Chondrocyte (in vitro differentiated cells): Measurements from ENCODE around the gene ACBD3. TPM values are rescaled to one million over a fixed set of nuclear protein-coding genes. Genes with fewer than 3 reads are reported as not detected.

ENCODE experiments used
- DNase-seq: peaks from one replicate; pipeline ENCODE4 v3.0.0; 2021; ENCODE audit warnings: mixed read lengths, low spot score
- H3K27ac Mint-ChIP-seq: one replicate; pipeline ENCODE4 v1.8.0; 2021; ENCODE audit warnings: mild to moderate bottlenecking, moderate library complexity, mixed read lengths; ENCODE audit not compliant: unreplicated experiment
- H3K27me3 Mint-ChIP-seq: 2 replicates; pipeline ENCODE4 v1.8.0; 2021; ENCODE audit warnings: low read depth, mixed read lengths
- H3K36me3 Mint-ChIP-seq: 2 replicates; pipeline ENCODE4 v1.8.0; 2021; ENCODE audit warnings: low read depth, mixed read lengths
- H3K4me1 Mint-ChIP-seq: 2 replicates; pipeline ENCODE4 v1.8.0; 2021; ENCODE audit warnings: low read depth, mild to moderate bottlenecking, mixed read lengths
- H3K4me3 Mint-ChIP-seq: one replicate; pipeline ENCODE4 v1.8.0; 2021; ENCODE audit warnings: mild to moderate bottlenecking, moderate library complexity, mixed read lengths; ENCODE audit not compliant: unreplicated experiment
- H3K9me3 Mint-ChIP-seq: 2 replicates; pipeline ENCODE4 v1.8.0; 2021; ENCODE audit warnings: low read depth, mixed read lengths
- total RNA-seq: library from RNA; stranded (reverse); gene quantifications from 3 replicates; pipeline ENCODE4 v1.2.1, GENCODE V29; 2021
- TF ChIP-seq, protein P1 (sequence below): fragments of 200-600 bp; sonication (generic); IDR thresholded peaks from 2 replicates; pipeline ENCODE4 v1.5.0; 2021; ENCODE audit warnings: antibody characterized with exemption, mild to moderate bottlenecking, moderate library complexity

ACBD3 gene
- total RNA-seq, 1 donor from 2014 or later = 67.0 TPM

DNA sequence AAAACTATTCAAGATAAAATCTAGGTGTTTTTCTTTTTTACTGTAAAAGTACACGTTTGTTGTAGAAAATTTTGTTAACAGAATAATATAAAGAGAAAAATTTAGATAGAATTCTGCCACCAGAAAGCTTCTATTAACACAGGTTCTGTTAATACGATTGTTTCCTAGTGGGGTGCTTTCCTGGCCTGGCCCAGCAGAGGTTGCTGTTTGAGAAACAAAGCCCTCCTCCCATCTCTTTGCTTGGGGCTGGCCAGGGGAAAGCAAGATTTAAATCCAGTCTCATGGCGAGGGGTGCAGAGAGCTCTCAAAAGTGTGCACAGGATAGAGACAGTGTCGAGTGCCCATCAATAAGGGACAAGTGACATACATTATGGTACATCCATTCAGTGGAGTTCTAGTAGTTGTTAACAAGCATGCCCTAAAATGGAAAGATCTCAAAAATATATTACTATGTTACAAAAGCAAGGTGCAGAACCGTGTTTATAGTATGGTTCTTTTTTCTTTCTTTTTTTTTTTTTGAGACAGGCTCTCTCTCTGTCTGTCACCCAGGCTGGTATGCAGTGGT is 14.6 kb upstream of the ACBD3 start:
- TF ChIP-seq, protein P1, sequence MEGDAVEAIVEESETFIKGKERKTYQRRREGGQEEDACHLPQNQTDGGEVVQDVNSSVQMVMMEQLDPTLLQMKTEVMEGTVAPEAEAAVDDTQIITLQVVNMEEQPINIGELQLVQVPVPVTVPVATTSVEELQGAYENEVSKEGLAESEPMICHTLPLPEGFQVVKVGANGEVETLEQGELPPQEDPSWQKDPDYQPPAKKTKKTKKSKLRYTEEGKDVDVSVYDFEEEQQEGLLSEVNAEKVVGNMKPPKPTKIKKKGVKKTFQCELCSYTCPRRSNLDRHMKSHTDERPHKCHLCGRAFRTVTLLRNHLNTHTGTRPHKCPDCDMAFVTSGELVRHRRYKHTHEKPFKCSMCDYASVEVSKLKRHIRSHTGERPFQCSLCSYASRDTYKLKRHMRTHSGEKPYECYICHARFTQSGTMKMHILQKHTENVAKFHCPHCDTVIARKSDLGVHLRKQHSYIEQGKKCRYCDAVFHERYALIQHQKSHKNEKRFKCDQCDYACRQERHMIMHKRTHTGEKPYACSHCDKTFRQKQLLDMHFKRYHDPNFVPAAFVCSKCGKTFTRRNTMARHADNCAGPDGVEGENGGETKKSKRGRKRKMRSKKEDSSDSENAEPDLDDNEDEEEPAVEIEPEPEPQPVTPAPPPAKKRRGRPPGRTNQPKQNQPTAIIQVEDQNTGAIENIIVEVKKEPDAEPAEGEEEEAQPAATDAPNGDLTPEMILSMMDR = peak; percentile 50
- peaks cover 2% of the 10 kb centered on the region for H3K27me3 Mint-ChIP-seq
- no peak for DNase-seq
- H3K27ac Mint-ChIP-seq = no peak overlapping the region
- H3K4me1 Mint-ChIP-seq = no peaks in the 10 kb centered on the region
- no peaks in the 10 kb centered on the region for H3K9me3 Mint-ChIP-seq
- no peak overlapping the region for H3K4me3 Mint-ChIP-seq
- no peaks in the 10 kb centered on the region for H3K36me3 Mint-ChIP-seq

DNA sequence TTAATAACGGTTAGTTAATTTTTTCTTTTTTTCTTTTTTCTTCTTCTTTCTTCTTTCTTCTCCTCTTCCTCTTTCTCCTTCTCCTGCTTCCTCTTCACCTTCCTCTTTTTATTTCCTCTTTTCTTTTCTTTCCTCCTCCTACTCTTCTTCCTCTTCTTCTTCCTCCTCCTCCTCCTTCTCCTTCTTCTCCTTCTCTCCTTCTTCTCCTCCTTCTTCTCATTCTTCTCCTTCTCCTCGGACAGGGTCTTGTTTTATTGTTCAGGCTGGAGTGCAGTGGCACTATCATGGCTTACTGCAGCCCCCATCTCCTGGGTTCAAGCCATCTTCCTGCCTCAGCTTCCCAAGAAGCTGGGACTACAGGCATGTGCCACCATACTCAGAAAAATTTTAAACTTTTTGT is 13.4 kb upstream of the ACBD3 start:
- H3K27ac Mint-ChIP-seq = no peak overlapping the region
- no peak for DNase-seq
- H3K4me3 Mint-ChIP-seq = no peak overlapping the region
- no peaks in the 10 kb centered on the region for H3K36me3 Mint-ChIP-seq
- peaks cover 2% of the 10 kb centered on the region for H3K27me3 Mint-ChIP-seq
- TF ChIP-seq, protein P1 = no peak
- no peaks in the 10 kb centered on the region for H3K9me3 Mint-ChIP-seq
- H3K4me1 Mint-ChIP-seq = no peaks in the 10 kb centered on the region

DNA sequence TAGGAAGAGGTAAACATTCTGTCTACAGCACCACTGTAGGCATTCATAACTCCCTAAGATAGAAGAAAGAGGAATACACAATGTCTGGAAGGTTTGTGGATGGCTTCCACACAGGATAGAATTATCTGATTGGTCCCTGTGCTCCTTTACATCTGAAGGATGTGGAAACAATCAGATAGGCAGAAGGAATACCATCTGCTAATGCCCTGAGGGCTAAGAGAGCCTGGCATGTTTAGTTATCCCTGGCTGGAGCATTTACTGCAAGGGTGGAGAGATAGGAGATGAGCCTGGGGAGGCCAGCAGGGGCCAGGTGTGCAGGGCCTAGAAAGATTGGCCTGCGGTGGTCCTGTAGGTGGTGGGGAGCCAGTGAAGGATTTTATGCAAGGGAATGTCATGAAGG is 8.6 kb upstream of the ACBD3 start:
- H3K27me3 Mint-ChIP-seq = no peaks in the 10 kb centered on the region
- H3K4me1 Mint-ChIP-seq = no peaks in the 10 kb centered on the region
- no peaks in the 10 kb centered on the region for H3K36me3 Mint-ChIP-seq
- no peak overlapping the region for H3K4me3 Mint-ChIP-seq
- H3K9me3 Mint-ChIP-seq = no peaks in the 10 kb centered on the region
- DNase-seq = no peak
- TF ChIP-seq, protein P1 = no peak
- no peak overlapping the region for H3K27ac Mint-ChIP-seq

DNA sequence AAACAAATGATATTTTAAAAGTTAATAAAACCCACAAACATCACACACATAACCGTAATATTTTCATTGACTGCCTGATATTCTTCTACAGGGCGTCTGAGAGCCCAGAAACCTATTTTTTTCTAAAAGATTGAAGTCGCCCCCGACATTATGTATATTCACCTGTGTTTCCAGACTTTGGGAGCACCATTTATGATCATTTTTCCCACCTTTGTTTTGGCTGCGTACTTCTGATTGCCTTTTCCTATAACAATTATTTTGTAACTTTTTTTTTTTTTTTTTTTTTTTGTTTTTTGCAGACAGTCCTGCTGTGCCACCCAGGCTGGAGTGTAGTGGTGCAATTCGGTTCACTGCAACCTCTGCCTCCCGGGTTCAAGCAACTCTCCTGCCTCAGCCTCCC is 839 bp upstream of the ACBD3 start:
- peaks cover 32% of the 10 kb centered on the region for H3K4me1 Mint-ChIP-seq
- H3K36me3 Mint-ChIP-seq = peaks cover 6% of the 10 kb centered on the region
- H3K27me3 Mint-ChIP-seq = no peaks in the 10 kb centered on the region
- no peaks in the 10 kb centered on the region for H3K9me3 Mint-ChIP-seq
- peak overlapping the region; percentile 98 for H3K27ac Mint-ChIP-seq
- peak overlapping the region; percentile 80 for H3K4me3 Mint-ChIP-seq
- TF ChIP-seq, protein P1 = no peak
- no peak for DNase-seq

DNA sequence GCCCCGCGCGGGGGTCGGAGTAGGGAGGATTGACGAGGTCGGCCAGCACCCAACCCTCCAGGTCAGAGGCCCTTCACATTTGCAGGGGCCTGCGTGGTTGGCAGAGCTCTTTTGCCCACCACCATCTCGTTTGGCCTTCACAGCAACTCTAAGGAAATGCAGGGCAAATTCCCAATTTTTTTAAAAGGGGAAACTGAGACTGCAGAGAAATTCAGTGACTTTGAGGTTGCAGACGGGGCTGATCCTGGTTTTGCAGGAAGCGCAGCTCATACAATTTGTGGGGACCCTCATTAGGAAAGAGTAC is 430 bp upstream of the ACBD3 start:
- TF ChIP-seq, protein P1 = peak; percentile 1
- DNase-seq = no peak
- H3K27me3 Mint-ChIP-seq = no peaks in the 10 kb centered on the region
- peaks cover 36% of the 10 kb centered on the region for H3K4me1 Mint-ChIP-seq
- H3K27ac Mint-ChIP-seq = peak overlapping the region; percentile 98
- peaks cover 8% of the 10 kb centered on the region for H3K36me3 Mint-ChIP-seq
- no peaks in the 10 kb centered on the region for H3K9me3 Mint-ChIP-seq
- H3K4me3 Mint-ChIP-seq = peak overlapping the region; percentile 80
